Measurements from ENCODE around the gene BPGM.

- no peak for TF ChIP-seq CTCF (conservative IDR thresholded peaks at IDR 0.05; ENCODE audit: low read depth, low read length)
- no peak for TF ChIP-seq EZH2 (IDR thresholded peaks at IDR 0.05; ENCODE audit: borderline replicate concordance, low read depth, low read length, poor library complexity, severe bottlenecking)
Observed at GRCh38 chr7:134648456-134648855, 1.8 kb downstream of the BPGM start.
